Muscle layer of colon (tissue), 2 donors: ENCODE data around the gene CLMN.

Source experiments
- H3K27ac ChIP-seq: one replicate; pipeline ENCODE4 v1.7.0; 2013; ENCODE audit warnings: low read depth, mild to moderate bottlenecking, low read length, moderate library complexity
- H3K27me3 ChIP-seq, 2 donors: one replicate each; pipeline ENCODE4 v1.7.0; 2013; ENCODE audit warnings: low read length in 2 of 2, mild to moderate bottlenecking in 2 of 2; ENCODE audit not compliant: insufficient read depth in 2 of 2, control insufficient read depth in 1 of 2
- H3K36me3 ChIP-seq: one replicate; pipeline ENCODE4 v1.7.0; 2013; ENCODE audit warnings: mild to moderate bottlenecking, low read length; ENCODE audit not compliant: insufficient read depth
- H3K4me1 ChIP-seq: one replicate; pipeline ENCODE4 v1.7.0; 2013; ENCODE audit warnings: mild to moderate bottlenecking, low read length; ENCODE audit not compliant: insufficient read depth
- H3K4me3 ChIP-seq, 2 donors: one replicate each; pipeline ENCODE4 v1.7.0; 2013; ENCODE audit warnings: low read length in 2 of 2, low read depth in 1 of 2, mild to moderate bottlenecking in 1 of 2, moderate library complexity in 1 of 2
- H3K9ac ChIP-seq: one replicate; pipeline ENCODE4 v1.7.0; 2013; ENCODE audit warnings: low read length
- H3K9me3 ChIP-seq: one replicate; pipeline ENCODE4 v1.7.0; 2013; ENCODE audit warnings: mild to moderate bottlenecking, low read length
- donor health status: abdominal sarcoma.
- donor health status: Adenocarcinoma of cecum.

Gene CLMN

DNA sequence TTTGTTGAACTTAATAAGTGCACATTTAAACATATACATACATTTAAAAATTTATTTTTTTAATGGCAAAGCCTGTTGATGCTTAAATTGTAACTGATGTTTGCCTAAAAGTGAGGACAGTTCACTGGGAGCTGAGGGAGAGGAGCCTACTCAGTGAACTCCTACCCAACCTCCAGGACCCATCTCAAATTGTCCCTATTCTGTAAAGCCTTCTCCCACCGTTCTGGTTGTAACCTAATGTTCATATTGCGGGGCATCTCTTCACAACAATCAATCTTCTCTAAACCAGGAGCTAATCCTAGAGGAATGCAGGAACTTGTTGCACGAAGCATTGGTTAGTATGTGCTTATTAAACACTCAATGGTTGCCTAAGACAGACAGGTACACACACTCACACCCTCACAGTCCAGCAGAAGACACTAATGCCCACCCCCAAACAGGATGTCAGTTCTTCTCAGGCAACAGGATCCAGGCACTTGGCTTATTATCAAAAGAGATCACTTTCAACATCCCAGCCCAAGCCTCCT lies 1.8 kb downstream of the CLMN start:
- H3K9me3 ChIP-seq, result no peaks in the 10 kb centered on the region
- H3K4me1 ChIP-seq, result peaks cover 8% of the 10 kb centered on the region
- H3K4me3 ChIP-seq, result no peak overlapping the region
- H3K27ac ChIP-seq, result no peak overlapping the region
- no peaks in the 10 kb centered on the region for H3K36me3 ChIP-seq
- H3K27me3 ChIP-seq, result no peaks in the 10 kb centered on the region
- no peak overlapping the region for H3K9ac ChIP-seq

DNA sequence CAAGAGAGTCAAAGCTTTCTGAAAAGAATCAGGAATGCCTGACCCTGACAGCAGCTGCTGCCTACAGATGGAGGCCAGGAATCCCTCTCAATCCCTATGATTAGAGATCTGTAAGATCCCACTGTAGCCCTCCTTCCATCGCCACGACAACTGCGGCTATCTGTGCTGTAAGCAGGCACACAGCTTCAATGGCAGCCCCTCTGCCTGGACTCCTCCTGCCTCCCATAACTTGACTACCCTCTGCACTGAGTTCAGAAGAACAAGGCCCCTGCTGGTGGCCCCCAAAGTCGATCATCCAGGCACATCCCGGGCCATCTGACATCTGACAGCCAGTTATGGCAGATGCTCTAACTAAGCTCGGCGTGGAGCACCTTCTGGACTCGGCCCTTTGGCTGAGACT lies 2.9 kb downstream of the CLMN start:
- Histone ChIP-seq H3K36me3 (no peaks in the 10 kb centered on the region), H3K4me3 (no peak overlapping the region), H3K9ac (no peak overlapping the region), H3K27me3 (no peaks in the 10 kb centered on the region), H3K27ac (no peak overlapping the region), H3K4me1 (peaks cover 8% of the 10 kb centered on the region), H3K9me3 (no peaks in the 10 kb centered on the region)

- peaks cover 8% of the 10 kb centered on the region for H3K4me1 ChIP-seq
- no peak overlapping the region for H3K9ac ChIP-seq
- no peak overlapping the region for H3K27ac ChIP-seq
These were observed 4.1 kb downstream of the CLMN start for GRCh38 chr14:95315579-95315978.

DNA sequence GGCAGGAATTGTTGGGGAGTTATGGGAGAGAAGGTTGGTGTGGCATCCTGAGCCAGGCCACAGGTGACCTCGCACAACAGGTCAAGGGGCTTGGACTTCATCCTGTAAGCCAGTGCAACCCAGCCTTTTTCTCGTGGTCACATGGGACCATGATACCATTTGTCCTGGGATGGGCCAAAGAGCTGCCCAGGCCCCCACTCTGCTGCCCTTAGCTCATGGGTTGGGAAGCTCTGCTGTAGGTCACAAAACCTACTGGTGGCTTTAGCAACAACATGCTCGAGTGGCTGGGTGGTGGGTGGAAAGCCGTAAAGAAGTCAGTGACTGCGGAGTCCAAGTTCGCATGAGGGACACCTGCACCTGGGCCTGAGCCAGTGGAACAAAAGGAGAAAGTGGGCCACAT lies 4.6 kb downstream of the CLMN start:
- no peak overlapping the region for H3K9ac ChIP-seq

More at GRCh38 chr14:95315579-95315978, 4.1 kb downstream of the CLMN start:
- H3K27me3 ChIP-seq, result no peaks in the 10 kb centered on the region
- H3K9me3 ChIP-seq, result no peaks in the 10 kb centered on the region
- no peak overlapping the region for H3K4me3 ChIP-seq
- H3K36me3 ChIP-seq, result no peaks in the 10 kb centered on the region

DNA sequence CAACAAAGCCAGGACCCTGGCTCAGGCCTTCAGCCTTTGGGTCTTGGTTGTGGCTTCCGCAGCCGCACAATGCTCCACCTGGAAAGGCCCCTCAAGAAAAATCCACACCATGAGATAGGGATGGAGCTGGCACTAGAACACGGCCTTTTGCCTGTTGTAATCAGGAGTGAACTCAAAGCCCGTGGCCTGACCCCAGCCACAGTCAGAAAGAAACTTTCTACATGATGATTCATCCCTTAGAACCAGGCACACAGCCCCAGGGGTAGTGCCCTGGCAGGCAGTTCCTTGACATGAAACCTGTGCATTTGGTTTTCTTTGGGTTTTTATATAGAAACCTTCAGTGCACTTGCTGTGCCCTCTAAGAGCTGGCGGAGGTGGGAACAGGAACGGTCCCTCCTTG lies 5.1 kb downstream of the CLMN start:
- Histone ChIP-seq H3K27me3 (no peaks in the 10 kb centered on the region), H3K4me1 (peaks cover 8% of the 10 kb centered on the region), H3K9me3 (no peaks in the 10 kb centered on the region), H3K36me3 (no peaks in the 10 kb centered on the region), H3K27ac (no peak overlapping the region), H3K9ac (no peak overlapping the region), H3K4me3 (no peak overlapping the region)

More for the DNA sequence above, 4.6 kb downstream of the CLMN start:
- Histone ChIP-seq H3K9me3 (no peaks in the 10 kb centered on the region), H3K4me3 (no peak overlapping the region), H3K27me3 (no peaks in the 10 kb centered on the region), H3K4me1 (peaks cover 8% of the 10 kb centered on the region), H3K27ac (no peak overlapping the region), H3K36me3 (no peaks in the 10 kb centered on the region)

- H3K36me3 ChIP-seq, result no peaks in the 10 kb centered on the region
- no peak overlapping the region for H3K4me3 ChIP-seq
- no peaks in the 10 kb centered on the region for H3K9me3 ChIP-seq
- no peak overlapping the region for H3K9ac ChIP-seq
- H3K27ac ChIP-seq, result no peak overlapping the region
- peaks cover 2% of the 10 kb centered on the region for H3K4me1 ChIP-seq
- H3K27me3 ChIP-seq, result no peaks in the 10 kb centered on the region
These were observed 6.0 kb downstream of the CLMN start for GRCh38 chr14:95313707-95314106.

- no peak overlapping the region for H3K9ac ChIP-seq
- H3K4me3 ChIP-seq, result no peak overlapping the region
- H3K4me1 ChIP-seq, result no peaks in the 10 kb centered on the region
- H3K27me3 ChIP-seq, result no peaks in the 10 kb centered on the region
- H3K9me3 ChIP-seq, result no peaks in the 10 kb centered on the region
- H3K36me3 ChIP-seq, result no peaks in the 10 kb centered on the region
- H3K27ac ChIP-seq, result no peak overlapping the region
These were observed 6.5 kb downstream of the CLMN start for GRCh38 chr14:95313190-95313589.

- no peaks in the 10 kb centered on the region for H3K36me3 ChIP-seq
- H3K27ac ChIP-seq, result no peak overlapping the region
- no peak overlapping the region for H3K9ac ChIP-seq
- no peaks in the 10 kb centered on the region for H3K27me3 ChIP-seq
- no peaks in the 10 kb centered on the region for H3K4me1 ChIP-seq
- no peak overlapping the region for H3K4me3 ChIP-seq
- H3K9me3 ChIP-seq, result no peaks in the 10 kb centered on the region
These were observed 7.4 kb downstream of the CLMN start for GRCh38 chr14:95312311-95312710.

- no peak overlapping the region for H3K27ac ChIP-seq
- H3K9me3 ChIP-seq, result no peaks in the 10 kb centered on the region
- H3K4me3 ChIP-seq, result no peak overlapping the region
- H3K4me1 ChIP-seq, result no peaks in the 10 kb centered on the region
- H3K9ac ChIP-seq, result no peak overlapping the region
- no peaks in the 10 kb centered on the region for H3K36me3 ChIP-seq
- no peaks in the 10 kb centered on the region for H3K27me3 ChIP-seq
These were observed 8.0 kb downstream of the CLMN start for GRCh38 chr14:95311752-95312151.

GRCh38 chr14:95310635-95311380 lies 8.9 kb downstream of the CLMN start:
- Histone ChIP-seq H3K27ac (no peak overlapping the region), H3K9me3 (no peaks in the 10 kb centered on the region), H3K4me1 (no peaks in the 10 kb centered on the region), H3K4me3 (no peak overlapping the region), H3K36me3 (no peaks in the 10 kb centered on the region), H3K27me3 (no peaks in the 10 kb centered on the region), H3K9ac (no peak overlapping the region)

DNA sequence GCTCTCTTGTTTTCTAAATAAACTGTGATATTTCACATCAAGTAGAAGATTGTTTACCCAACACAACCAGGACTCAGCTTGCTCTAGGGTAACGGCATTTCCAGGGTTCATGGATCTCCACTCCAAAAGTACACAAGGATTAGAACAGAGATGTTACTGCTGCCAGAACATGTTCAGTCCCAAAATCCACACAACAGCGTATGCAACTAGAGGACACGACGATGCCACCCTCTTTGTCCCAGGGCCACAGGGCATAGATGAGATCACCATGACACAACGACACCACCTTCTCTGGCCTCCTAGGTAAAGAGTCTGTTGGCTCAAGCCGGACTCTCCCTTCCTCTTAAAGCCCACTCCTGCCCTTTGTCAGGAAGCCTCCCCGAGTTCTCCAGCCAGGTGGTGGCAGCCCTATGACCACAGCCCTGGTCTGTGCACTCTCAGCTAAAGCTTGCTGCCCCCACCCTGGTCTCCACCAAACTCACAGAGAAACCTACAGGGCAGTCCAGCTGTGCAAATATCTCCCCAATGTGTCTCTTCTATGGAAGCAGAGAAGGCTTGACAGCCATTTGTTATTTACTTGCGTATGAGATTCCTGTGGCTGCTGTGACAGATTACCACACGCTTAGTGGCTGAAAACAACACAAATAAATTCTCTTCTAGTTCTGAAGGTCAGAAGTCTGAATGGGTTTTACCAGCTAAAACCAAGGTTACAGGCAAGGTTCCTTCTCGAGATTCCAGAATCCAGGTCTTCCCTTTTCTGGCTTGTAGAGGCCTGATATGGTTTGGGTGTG lies 10.3 kb downstream of the CLMN start:
- no peaks in the 10 kb centered on the region for H3K9me3 ChIP-seq
- no peaks in the 10 kb centered on the region for H3K36me3 ChIP-seq
- no peaks in the 10 kb centered on the region for H3K4me1 ChIP-seq
- H3K27me3 ChIP-seq, result no peaks in the 10 kb centered on the region
- H3K9ac ChIP-seq, result no peak overlapping the region
- H3K27ac ChIP-seq, result no peak overlapping the region
- H3K4me3 ChIP-seq, result no peak overlapping the region
